HG02623 (cell line): ENCODE results near the gene TUBAL3.

Experiments used
- ATAC-seq: cut with Tn5 transposase; IDR thresholded peaks from one replicate; pipeline ENCODE4 v1.9.1; 2021; ENCODE audit warnings: moderate library complexity; ENCODE audit not compliant: unreplicated experiment

The TUBAL3 gene

DNA sequence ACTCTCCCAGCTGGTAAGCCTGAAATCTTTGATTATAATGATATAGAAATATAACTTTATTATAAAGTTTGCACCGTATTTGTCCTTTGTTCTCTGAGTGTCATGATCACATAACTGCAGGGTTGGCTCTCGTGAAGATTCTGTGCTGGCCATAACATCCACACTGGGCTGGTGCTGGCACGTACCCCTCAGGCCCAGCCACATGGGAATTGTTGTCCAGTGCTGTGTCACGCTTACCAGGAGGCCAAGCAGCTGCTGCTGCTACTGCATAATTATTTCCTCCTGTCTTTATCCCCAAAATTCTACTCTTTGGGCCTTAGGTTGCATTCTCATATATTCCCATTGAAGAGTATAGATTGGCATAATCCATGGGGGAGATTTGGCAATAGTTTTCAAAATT is 60.6 kb downstream of the TUBAL3 start:
- no peak for ATAC-seq

DNA sequence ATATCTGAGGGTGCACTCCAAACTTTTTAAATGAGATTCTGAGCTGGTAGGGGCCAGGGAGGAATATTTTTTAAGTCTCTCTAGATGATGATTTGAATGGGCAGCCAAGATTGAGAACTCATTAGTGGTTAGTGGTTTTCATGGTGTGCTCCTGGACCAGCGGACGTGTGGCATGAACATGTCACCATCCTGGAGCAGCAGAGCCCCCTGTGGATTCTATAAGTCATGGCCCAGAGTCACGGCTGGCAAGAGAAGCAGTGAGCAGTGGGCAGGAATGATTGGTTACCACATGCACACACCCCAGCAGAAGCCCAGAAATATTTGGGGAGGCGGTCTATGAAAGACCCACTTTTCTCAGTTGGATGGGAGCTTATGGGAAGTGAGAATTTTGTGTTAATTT is 61.1 kb downstream of the TUBAL3 start:
- ATAC-seq, result no peak
